HG03460 (cell line): Measurements from ENCODE around the gene MAPK13.
A peak's percentile ranks its signal among the peaks of the same experiment; 100 is the strongest.
"Not testable (repeated sequence)": the region's sequence is repeated elsewhere in the genome, so short reads cannot be mapped to it uniquely, and the experiment has no call there.

Experiments used
- ATAC-seq: cut with Tn5 transposase; IDR thresholded peaks from one replicate; pipeline ENCODE4 v1.9.1; 2021; ENCODE audit not compliant: unreplicated experiment

Gene MAPK13

DNA sequence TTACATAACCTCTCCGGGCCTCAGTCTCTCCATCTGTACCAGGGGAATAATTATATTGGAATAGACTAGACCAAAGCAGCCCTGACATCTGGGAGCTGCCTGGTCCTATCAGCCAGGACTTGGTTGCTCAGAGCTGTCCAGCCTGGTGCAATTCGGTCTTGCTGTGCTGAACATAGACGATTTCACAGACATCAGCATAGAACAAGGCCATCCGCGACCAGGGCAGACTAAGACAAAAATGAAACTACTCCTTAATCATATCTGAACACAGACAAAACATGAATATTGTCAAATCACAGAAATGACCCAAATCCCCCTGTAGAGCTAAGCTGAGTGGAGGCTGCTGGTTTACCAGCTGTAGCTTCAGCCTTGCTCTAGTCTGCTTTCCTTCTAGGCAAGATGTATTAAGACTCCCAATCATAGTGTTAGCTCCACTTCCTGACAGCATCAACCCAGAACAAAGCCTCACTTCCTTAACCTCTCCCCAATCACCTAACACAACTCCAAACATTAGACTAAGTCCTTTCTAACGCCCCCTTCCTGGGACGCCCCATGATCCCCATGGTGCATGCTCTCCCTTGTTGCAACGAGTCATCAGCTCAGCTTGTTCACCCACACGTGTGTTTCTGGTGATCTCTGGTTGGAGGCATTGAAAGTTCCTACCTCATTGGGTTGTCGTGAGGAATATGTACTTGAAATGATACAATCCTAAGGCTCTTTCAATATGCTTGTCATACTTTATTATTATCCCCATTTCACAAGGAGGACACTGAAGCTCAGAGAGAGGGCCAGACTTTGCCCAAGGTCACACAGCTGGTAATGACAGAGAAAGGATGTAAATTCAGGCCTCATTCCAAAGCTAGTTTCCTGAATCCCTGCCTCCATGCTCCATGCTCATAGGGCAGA lies 3.5 kb upstream of the MAPK13 start:
- ATAC-seq: no peak

- no peak for ATAC-seq
Observed at GRCh38 chr6:36127462-36128016, 2.8 kb upstream of the MAPK13 start.

- no peak for ATAC-seq
Observed at GRCh38 chr6:36128073-36128472, 2.2 kb upstream of the MAPK13 start.

DNA sequence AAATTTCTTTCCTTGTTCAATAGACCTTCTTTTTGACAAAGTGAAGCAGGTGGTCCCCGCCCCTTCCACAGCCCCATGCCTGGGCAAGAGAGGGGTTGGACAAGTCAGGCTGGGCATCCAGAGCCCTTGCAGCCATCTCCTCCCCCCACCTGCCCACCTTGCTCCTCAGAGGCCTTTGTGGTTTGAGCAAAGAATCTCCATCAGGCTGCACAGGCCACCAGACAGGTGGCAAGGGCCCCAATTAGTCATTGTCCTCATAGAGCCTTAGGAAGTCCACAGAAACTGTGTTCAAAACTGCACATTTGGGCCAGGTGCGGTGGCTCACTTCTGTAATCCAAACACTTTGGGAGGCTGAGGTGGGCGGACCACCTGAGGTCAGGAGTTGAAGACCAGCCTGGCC lies 1.5 kb upstream of the MAPK13 start:
- no peak for ATAC-seq

DNA sequence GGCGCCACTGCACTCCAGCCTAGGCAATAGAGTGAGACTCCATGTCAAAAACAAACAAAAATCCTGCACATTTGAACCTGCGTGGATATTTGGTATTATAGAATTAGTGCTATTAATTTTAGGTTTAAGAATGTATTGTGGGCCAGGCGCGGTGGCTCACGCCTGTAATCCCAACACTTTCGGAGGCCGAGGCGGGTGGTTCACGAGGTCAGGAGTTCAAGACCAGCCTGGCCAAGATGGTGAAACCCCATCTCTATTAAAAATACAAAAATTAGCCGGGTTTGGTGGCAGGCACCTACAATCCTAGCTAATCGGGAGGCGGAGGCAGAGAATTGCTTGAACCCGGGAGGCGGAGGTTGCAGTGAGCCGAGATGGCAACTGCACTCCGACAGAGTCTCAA lies 979 bp upstream of the MAPK13 start:
- ATAC-seq: not testable (repeated sequence)

- no peak for ATAC-seq
Observed at GRCh38 chr6:36130667-36131510, 576 bp downstream of the MAPK13 start.

DNA sequence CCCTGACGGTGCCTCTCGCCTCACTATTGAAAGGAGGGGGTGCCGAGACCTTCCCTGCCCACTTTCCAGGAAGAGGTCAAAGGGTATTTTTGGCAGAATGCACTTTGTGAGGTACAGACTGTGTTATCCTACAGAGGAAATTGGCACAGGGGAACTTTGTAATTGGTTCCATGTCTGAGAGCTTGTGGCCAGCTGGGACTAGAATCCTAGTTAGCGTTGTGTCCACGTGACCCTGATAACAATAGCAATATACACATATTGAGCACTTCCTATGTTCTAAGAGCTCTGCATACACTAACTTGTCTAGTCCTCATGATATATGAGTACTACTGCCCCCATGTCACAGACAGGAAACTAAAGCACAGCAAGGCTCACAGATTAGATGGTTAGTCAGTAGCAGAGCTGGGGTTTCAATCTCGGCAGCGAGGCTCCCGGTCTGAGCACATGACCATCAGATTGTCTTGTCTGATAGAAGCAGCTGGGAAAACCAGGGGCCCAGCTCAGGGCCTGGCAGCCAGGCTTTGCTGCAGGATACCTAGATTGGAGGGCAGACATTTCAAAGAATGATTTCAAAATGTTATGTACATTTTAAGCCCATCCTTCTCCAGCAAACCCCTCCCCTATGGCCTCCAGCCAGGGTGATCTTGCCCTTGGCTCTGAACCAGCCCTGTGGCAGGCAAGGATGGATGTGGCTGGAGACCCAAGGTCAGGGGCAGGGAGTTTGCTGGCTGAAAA lies 1.4 kb downstream of the MAPK13 start:
- peak; percentile 90 for ATAC-seq

DNA sequence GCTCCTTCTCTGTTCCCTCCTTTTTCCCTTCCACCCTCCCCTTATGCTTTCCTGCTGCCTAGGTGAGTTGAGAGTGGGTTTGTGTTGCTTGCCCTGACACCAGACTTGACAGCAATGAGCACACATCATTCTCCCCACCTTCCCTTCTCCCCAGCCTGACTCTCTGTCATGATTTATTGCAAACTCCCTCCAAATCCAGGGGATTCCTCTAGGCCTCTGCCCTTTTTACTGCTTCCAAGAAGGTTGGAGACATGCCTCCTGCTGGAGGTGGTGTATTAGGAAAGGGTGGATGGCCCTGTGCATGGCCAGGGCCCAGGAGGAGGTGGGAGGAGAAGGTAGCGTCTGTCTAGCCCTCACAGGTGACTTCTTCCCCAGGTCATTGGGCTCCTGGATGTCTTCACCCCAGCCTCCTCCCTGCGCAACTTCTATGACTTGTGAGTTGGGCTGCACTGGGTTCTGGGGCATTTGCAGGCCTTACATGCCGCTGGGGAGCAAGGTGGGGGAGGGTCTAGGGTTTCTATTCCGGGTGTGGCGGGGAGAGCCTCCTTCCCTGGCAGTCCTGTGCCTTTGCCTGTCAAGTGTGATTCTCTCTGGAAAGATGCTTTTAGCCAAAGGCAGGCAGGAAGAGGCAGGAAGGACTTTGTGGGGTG lies 2.1 kb downstream of the MAPK13 start:
- ATAC-seq: no peak

DNA sequence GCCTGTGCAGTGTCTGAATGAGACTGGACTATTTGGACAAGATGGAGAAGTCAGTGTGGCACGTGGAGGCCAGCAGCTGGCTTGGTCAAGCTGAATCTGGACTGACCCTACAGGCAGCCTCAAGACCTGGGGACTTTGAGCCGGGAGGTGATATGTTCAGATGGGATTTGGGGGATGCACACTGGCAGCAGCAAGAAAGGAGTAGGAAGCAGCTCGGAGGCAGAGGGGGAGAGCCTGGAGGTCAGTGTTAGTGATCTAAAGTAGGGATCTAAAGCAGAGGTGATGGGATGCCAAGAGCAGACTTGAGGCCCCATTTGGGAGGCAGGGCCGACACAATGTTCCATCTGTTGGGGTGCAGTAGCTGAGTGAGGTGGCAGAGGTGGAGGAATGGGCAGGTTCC lies 2.8 kb downstream of the MAPK13 start:
- no peak for ATAC-seq

GRCh38 chr6:36133912-36134311 lies 3.6 kb downstream of the MAPK13 start:
- no peak for ATAC-seq

DNA sequence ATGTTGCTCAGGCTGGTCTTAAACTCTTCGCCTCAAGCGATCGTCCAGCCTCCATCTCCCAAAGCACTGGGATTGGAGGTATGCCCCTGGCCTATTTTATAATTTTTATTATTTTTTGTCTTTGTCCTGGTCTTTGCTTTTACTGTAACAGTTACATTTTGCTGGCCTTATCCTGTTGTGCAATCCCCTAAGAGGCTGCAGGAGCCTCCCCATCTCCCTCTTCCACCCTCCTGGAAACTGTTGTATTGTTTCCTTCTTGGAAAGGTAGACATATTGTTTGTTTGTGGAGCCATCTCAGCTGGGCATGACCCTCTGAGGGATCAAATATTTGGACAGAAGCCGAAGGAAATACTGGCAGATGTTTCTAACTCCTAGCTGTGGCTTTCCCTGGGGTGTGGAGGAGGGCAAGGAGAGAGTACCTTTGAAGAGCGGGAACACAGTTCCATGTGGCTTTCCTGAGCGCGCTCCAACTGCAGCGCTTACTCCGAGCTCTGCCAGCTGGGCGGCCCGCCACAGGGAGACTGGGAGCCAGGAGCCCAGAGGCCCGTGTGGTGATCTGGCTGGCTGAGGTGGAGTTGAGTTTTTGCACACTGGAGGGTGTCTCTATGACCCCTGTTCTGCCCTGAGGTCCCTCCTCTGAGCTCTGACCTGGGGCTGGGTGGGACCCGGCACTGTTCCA lies 4.9 kb downstream of the MAPK13 start:
- no peak for ATAC-seq

DNA sequence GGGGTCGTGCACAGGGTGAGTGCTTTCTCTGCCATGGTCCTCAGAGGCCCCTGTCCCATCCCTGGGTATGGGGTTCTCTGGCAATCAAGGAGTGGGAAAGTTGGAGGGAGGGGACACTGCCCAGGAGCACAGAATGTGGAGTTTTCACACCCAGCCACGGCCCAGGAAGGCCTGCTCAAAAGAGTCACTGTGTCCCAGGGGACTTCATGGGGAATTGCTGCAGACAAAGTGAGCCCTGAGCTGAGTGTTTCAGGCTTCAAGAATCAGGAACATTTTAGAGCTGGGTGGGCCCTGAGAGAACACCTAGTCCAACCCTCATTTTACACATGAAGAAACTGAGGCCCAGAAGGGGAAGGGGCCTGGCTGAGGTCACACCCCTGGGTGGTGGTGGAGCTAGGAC lies 5.7 kb downstream of the MAPK13 start:
- ATAC-seq: no peak

DNA sequence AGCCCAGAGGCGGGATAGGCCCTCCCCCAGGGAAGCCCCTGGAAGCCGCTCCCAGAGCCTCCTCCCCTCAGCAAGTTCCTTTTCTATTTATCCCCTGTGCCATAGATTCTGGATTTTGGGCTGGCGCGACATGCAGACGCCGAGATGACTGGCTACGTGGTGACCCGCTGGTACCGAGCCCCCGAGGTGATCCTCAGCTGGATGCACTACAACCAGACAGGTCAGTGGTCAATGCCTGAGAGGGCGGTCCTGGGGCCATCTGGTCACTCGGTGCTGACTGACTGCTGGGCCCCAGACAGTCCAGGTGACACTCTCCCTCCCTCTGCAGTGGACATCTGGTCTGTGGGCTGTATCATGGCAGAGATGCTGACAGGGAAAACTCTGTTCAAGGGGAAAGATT lies 6.2 kb downstream of the MAPK13 start:
- ATAC-seq: no peak

GRCh38 chr6:36138667-36139066 lies 8.4 kb downstream of the MAPK13 start:
- ATAC-seq: no peak

- ATAC-seq: no peak
Observed at GRCh38 chr6:36139431-36139830, 9.1 kb downstream of the MAPK13 start.

DNA sequence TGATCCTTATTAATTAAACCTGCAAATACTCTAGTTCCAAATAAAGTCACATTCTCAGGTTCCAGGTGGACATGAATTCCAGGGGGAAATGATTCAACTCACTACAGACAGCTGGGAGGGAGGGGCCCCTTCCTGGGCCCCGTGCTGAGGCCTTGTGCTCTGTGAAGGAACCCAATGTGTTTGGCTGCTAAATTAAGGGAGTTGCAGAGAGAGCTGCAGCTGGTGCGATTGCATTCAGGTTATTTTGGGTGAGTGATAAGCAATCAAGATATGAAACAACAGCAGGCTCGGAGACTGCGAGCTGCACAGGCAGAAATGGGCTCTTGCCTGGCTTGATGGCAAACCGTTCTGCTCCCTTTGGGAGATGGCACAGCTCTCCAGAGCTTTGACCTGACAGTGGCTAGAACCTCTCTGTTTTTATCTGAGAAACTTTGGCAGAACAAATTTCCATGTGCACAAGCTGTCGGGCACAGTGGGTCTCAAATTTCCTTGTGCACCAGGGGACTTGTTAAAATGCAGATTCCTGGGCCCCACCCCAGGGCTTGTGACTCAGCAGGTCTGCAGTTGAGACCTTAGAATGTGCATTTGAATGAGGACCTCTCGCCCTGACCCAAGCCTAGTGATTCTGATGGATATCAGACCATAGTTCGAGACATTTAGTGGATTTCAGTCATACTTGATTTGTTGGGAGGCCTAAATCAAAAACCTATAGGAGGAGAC lies 9.8 kb downstream of the MAPK13 start:
- ATAC-seq: no peak

- no peak for ATAC-seq
Observed at GRCh38 chr6:36141091-36141490, 10.8 kb downstream of the MAPK13 start.

GRCh38 chr6:36141961-36142360 lies 11.6 kb downstream of the MAPK13 start:
- no peak for ATAC-seq
